Endothelial cell of umbilical vein (primary cell): ENCODE measurements around the gene ADPRH. TPM values are rescaled to one million over a fixed set of nuclear protein-coding genes. Genes with fewer than 3 reads are reported as not detected.

ENCODE experiments used
- BruUV-seq: library from RNA; stranded (reverse); fragments of 400-500 nt; replicated peaks from 2 replicates; lab custom pipeline; 2021; lab: Mats Ljungman, UMichigan
- CTCF ChIA-PET: fragments of 300-600, 350-600 bp; sonication (Branson Sonifier 250); formaldehyde crosslinking; loops from one replicate; lab custom pipeline; 2021; ENCODE audit warnings: antibody characterized with exemption, inconsistent platforms; lab: Charles Lee
- POLR2A ChIA-PET: fragments of 300-600, 350-600 bp; sonication (Branson Sonifier 250); formaldehyde crosslinking; loops from one replicate; lab custom pipeline; 2021; ENCODE audit warnings: antibody characterized with exemption, inconsistent platforms; lab: Charles Lee
- DNase-seq: peaks from one replicate; pipeline ENCODE4 v3.0.0-alpha.2; 2011; ENCODE audit warnings: low read depth, low spot score
- FAIRE-seq: peaks from 2 replicates; lab custom pipeline; 2011; peaks lifted over from hg19 to GRCh38; lab: Jason Lieb, UNC
- H2AFZ ChIP-seq: 2 replicates; pipeline ENCODE4 v1.6.0; 2012; ENCODE audit warnings: low read depth, low read length, control low read depth, inconsistent platforms
- H3K27ac ChIP-seq: 2 replicates; pipeline ENCODE4 v1.5.1; 2011; ENCODE audit warnings: low read depth, mild to moderate bottlenecking, control low read depth, low read length, moderate library complexity; ENCODE audit not compliant: insufficient read depth
- H3K27me3 ChIP-seq, 2 experiments: 2 replicates each; pipeline versions ENCODE4 v1.6.0 to v1.6.1; 2011; ENCODE audit warnings: low read length in 2 of 2, mixed read lengths in 1 of 2; ENCODE audit not compliant: control insufficient read depth in 2 of 2, insufficient read depth in 2 of 2
- H3K36me3 ChIP-seq, 2 experiments: 2 replicates in 1 of 2; 3 replicates in 1 of 2; pipeline ENCODE4 v1.5.1; 2011; ENCODE audit warnings: low read length in 2 of 2, mild to moderate bottlenecking in 1 of 2, moderate library complexity in 1 of 2; ENCODE audit not compliant: control insufficient read depth in 2 of 2, insufficient read depth in 2 of 2; ENCODE audit errors: extremely low read depth in 1 of 2
- H3K4me1 ChIP-seq: 3 replicates; pipeline ENCODE4 v1.5.1; 2011; ENCODE audit warnings: mild to moderate bottlenecking, low read length; ENCODE audit not compliant: control insufficient read depth, insufficient read depth; ENCODE audit errors: extremely low read depth
- H3K4me2 ChIP-seq: 2 replicates; pipeline ENCODE4 v1.6.1; 2011; ENCODE audit warnings: low read length, control low read depth, mixed read lengths; ENCODE audit not compliant: insufficient read depth
- H3K4me3 ChIP-seq, 3 experiments: fragments of 200-600 bp in 1 of 3; sonication (generic), shearing (Covaris generic) in 1 of 3; replicated peaks in 1 of 3; 2 replicates each; pipeline ENCODE4 v1.5.1; 2011 to 2016; ENCODE audit warnings: control low read depth in 3 of 3, low read length in 3 of 3, mild to moderate bottlenecking in 2 of 3, inconsistent platforms in 1 of 3, low read depth in 1 of 3, moderate library complexity in 1 of 3; ENCODE audit not compliant: insufficient read depth in 1 of 3
- H3K79me2 ChIP-seq: 2 replicates; pipeline ENCODE4 v1.6.0; 2012; ENCODE audit warnings: low read length, inconsistent platforms; ENCODE audit not compliant: control insufficient read depth, insufficient read depth
- H3K9ac ChIP-seq: replicated peaks from 2 replicates; pipeline ENCODE3; 2011; ENCODE audit warnings: low read length, control low read depth; ENCODE audit not compliant: insufficient read depth; ENCODE audit errors: extremely low read depth
- H3K9me1 ChIP-seq: replicated peaks from 3 replicates; pipeline ENCODE4 v1.6.0; 2011; ENCODE audit warnings: mild to moderate bottlenecking, low read length; ENCODE audit not compliant: control insufficient read depth, insufficient read depth; ENCODE audit errors: extremely low read depth
- H3K9me3 ChIP-seq: replicated peaks from 2 replicates; pipeline ENCODE4 v1.5.1; 2012; ENCODE audit warnings: low read length, inconsistent platforms; ENCODE audit not compliant: control insufficient read depth, insufficient read depth
- H4K20me1 ChIP-seq: replicated peaks from 2 replicates; pipeline ENCODE3; 2011; ENCODE audit warnings: mild to moderate bottlenecking, low read length; ENCODE audit not compliant: control insufficient read depth, insufficient read depth; ENCODE audit errors: extremely low read depth
- CTCF ChIP-seq, 2 donors: IDR thresholded peaks; 1 replicate in 1 of 2; 2 replicates in 1 of 2; pipeline ENCODE4 v1.5.1; 2011; ENCODE audit warnings: low read length in 2 of 2, mild to moderate bottlenecking in 2 of 2, moderate library complexity in 2 of 2, control low read depth in 1 of 2, inconsistent platforms in 1 of 2, low read depth in 1 of 2; ENCODE audit not compliant: insufficient read depth in 1 of 2; ENCODE audit errors: extremely low read depth in 1 of 2
- EZH2 ChIP-seq: IDR thresholded peaks from 2 replicates; pipeline ENCODE4 v1.6.1; 2012; ENCODE audit warnings: borderline replicate concordance, low read depth, mild to moderate bottlenecking, moderate library complexity, low read length, inconsistent platforms; ENCODE audit not compliant: severe bottlenecking
- FOS ChIP-seq: IDR thresholded peaks from 2 replicates; pipeline ENCODE4 v1.6.1; 2011; ENCODE audit warnings: mild to moderate bottlenecking, low read length, moderate library complexity, borderline replicate concordance; ENCODE audit not compliant: insufficient read depth
- GATA2 ChIP-seq: IDR thresholded peaks from 2 replicates; pipeline ENCODE4 v1.7.0; 2011; ENCODE audit warnings: low read depth, mild to moderate bottlenecking, moderate library complexity, mixed read lengths, low read length; ENCODE audit not compliant: insufficient read length, insufficient read depth
- JUN ChIP-seq: IDR thresholded peaks from 2 replicates; pipeline ENCODE4 v1.6.1; 2011; ENCODE audit warnings: borderline replicate concordance, low read depth; ENCODE audit not compliant: insufficient read length, insufficient read depth
- MAX ChIP-seq: IDR thresholded peaks from 2 replicates; pipeline ENCODE4 v1.6.1; 2011; ENCODE audit not compliant: insufficient read depth, insufficient read length
- MYC ChIP-seq: IDR thresholded peaks from one replicate; pipeline ENCODE4 v1.6.1; 2011; ENCODE audit warnings: mild to moderate bottlenecking, low read depth, low read length
- POLR2A ChIP-seq: IDR thresholded peaks from 2 replicates; pipeline ENCODE4 v1.6.1; 2012; ENCODE audit warnings: low read depth, mild to moderate bottlenecking, control low read depth, low read length
- POLR2AphosphoS5 ChIP-seq: IDR thresholded peaks from 2 replicates; pipeline ENCODE4 v1.6.1; 2012; ENCODE audit warnings: low read depth, mild to moderate bottlenecking, control low read depth, low read length, moderate library complexity; ENCODE audit not compliant: insufficient read depth
- dilution Hi-C: fragments of 300-500 bp; cut with MboI; formaldehyde crosslinking; loops from one replicate; pipeline ENCODE4 v1.15.0; 2019; ENCODE audit warnings: low sequenced_read_pairs; ENCODE audit not compliant: extremely low pct_ligation_motif_present
- intact Hi-C: fragments of 100-400 bp; cut with micrococcal nuclease; formaldehyde crosslinking; loops from one replicate; pipeline ENCODE4 v1.10.0; 2022
- polyA plus RNA-seq, 4 experiments: library from polyadenylated mRNA; depleted of rRNA in 3 of 4; stranded (reverse) in 3 of 4; unstranded in 1 of 4; fragments of >200 nt; gene quantifications; 2 replicates each; pipeline versions ENCODE4 v1.2.1 to v1.2.3, GENCODE V29; 2011 to 2012; ENCODE audit warnings: missing spikeins in 1 of 4
- total RNA-seq: library from RNA; stranded (reverse); gene quantifications from 2 replicates; pipeline ENCODE4 v1.2.3, GENCODE V29; 2021

Gene ADPRH
- total and polyA plus RNA-seq, 2 donors (not counting 3 experiments of a cell fraction or from before 2014, with no cell fraction given), result 3.5 to 8.0 TPM

GRCh38 chr3:119598410-119599098 lies 19.3 kb downstream of the ADPRH start:
- Histone ChIP-seq H3K4me3 (no peak overlapping the region), H3K9ac (no peak overlapping the region), H3K27ac (no peak overlapping the region), H4K20me1 (no peaks in the 10 kb centered on the region), H3K9me1 (no peaks in the 10 kb centered on the region), H3K9me3 (no peaks in the 10 kb centered on the region), H2AFZ (no peak overlapping the region), H3K27me3 (no peaks in the 10 kb centered on the region), H3K36me3 (no peaks in the 10 kb centered on the region), H3K79me2 (no peaks in the 10 kb centered on the region), H3K4me2 (no peak overlapping the region), H3K4me1 (peaks cover 20% of the 10 kb centered on the region)
- FAIRE-seq (no peak), DNase-seq (no peak)
- POLR2A ChIA-PET, result no interaction called here
- no TSS peak for BruUV-seq
- CTCF ChIA-PET, result no interaction called here
- no peak for TF ChIP-seq MAX
- TF ChIP-seq POLR2A, result no peak
- TF ChIP-seq POLR2AphosphoS5, result no peak
- no peak for TF ChIP-seq JUN
- dilution Hi-C loops (no loop called here), intact Hi-C loops (no loop called here)

DNA sequence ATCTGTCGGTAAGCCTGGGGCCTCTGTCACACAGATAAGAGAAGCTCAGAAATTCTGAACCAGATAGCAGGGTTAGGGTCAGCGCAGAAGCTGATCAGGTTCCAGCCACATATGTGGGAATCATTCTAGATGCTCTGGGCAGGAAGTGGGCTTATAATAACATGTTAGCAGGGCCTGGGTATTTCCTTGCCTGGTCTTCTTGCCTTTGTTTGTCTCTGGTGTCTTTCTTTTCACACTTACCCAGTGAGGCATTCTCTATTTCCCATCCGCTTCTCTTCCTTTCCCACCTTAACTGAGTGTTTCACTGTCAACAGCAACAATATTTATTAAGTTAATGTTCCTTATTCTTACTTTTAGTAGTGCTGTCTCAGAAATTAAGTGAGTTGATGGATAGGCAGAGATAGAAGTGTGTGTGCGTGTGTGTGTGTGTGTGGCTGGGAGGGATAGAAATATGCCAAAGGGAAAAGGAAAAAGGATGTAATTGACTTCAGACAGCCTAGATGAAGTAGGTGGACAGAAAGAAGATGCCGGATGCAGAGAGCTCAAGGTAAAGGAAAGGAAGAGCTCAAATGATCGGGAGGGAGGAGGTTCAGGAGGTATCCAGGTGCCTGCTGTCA lies 20.4 kb downstream of the ADPRH start:
- H4K20me1 ChIP-seq, result no peaks in the 10 kb centered on the region
- POLR2A ChIA-PET, result no interaction called here
- H3K9ac ChIP-seq, result no peak overlapping the region
- CTCF ChIA-PET, result interaction anchor here (0.8 to 2.2 kb wide), 5 partner anchors 13 to 163 kb away, joined by 3 to 9 read pairs (median 4); partner anchors contain the start of gene COX17
- H3K4me2 ChIP-seq, result no peak overlapping the region
- H3K4me1 ChIP-seq, result peaks cover 20% of the 10 kb centered on the region
- H3K27ac ChIP-seq, result no peak overlapping the region
- H3K9me3 ChIP-seq, result no peaks in the 10 kb centered on the region
- H3K4me3 ChIP-seq, result no peak overlapping the region
- no peaks in the 10 kb centered on the region for H3K79me2 ChIP-seq
- no TSS peak for BruUV-seq
- TF ChIP-seq CTCF (IDR thresholded peaks at IDR 0.05; ENCODE audit: extremely low read depth in 1 of 2, insufficient read depth in 1 of 2, low read depth in 1 of 2, low read length in 2 of 2) (no peak), JUN (no peak), FOS (no peak), EZH2 (no peak), GATA2 (no peak), MAX (no peak), POLR2A (no peak), POLR2AphosphoS5 (no peak), MYC (no peak)
- DNase-seq, result no peak
- dilution Hi-C loops (no loop called here), intact Hi-C loops (loop anchor here (1.0 kb wide), 1 partner anchor 78 kb away; the partner anchor contains the start of gene COX17)
- H3K27me3 ChIP-seq, result no peaks in the 10 kb centered on the region
- no peaks in the 10 kb centered on the region for H3K36me3 ChIP-seq
- H2AFZ ChIP-seq, result no peak overlapping the region
- no peaks in the 10 kb centered on the region for H3K9me1 ChIP-seq
- FAIRE-seq, result no peak
